Stimulated activated CD4-positive, alpha-beta T cell treated with anti-CD3 and anti-CD28 coated beads, TNF-alpha, amount 100 ng/mL, for 4 hours (primary cell): ENCODE measurements around the gene SLC26A4.

Source experiments
- DNase-seq, 3 experiments: peaks; one replicate each; pipeline ENCODE4 v3.0.0-alpha.2; 2020; ENCODE audit warnings: low read depth in 3 of 3

The SLC26A4 gene

DNA sequence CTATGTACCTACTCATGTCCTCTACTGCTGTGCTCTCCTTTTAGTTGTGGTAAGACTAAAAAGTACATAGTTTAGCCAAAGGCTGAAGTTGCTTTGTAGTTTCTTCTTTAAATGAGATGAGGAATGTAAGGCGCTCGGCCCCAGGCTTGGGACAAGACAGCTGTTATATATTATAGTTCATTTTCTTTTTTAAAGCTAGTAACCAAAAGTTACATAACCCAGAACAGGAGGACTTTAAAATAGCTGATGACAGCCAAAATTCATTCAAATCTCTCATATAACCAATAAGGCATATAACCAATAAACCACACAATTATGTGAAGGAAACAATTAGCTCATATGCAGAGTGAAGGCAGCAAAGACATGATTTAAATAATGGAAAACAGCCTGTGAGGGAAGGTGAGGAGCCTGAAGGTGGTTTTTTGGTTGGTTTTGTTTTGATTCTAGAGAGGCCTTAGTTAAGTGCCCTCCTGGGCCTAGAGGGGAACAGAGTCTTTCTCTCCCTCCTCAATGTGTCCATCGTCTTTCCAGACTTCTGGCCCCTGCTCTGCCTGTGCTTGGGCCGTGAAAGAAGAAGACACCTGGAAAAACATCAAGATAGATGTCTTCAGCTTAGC lies 35.8 kb downstream of the SLC26A4 start:
- DNase-seq, result no peak

DNA sequence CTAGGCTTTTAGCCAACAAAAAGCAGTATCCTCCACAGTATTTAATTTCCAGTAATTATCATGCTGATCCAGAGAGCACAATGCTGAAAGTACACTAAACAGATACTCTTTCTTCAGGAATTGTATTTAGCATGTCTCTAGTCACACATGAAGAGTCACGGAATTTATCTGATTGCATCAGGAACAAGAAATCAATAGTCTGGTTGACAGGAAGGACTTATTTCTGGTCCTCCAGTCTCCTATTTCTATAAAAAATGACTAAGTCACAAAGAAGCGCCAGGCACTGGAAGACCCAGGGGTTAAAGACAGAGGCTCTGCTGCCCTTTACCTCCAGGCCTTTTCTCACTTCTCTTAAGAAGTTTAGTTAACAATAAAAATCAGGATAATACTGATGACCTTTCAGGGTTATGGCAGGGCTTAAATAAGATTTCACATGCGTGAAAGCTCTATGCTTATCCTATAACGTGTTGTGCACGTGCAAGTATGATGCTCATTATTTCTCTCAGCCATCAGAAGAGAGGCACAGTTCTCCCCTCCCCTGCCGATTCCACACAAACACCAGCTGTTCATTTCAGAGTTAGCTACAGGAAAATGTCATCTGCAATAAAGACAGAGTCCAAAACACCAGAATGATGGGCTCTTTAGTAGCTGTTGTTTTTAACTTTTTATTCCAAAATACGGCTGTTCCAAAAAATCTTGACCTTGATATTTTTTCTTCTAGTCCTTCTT lies 36.9 kb downstream of the SLC26A4 start:
- no peak for DNase-seq

DNA sequence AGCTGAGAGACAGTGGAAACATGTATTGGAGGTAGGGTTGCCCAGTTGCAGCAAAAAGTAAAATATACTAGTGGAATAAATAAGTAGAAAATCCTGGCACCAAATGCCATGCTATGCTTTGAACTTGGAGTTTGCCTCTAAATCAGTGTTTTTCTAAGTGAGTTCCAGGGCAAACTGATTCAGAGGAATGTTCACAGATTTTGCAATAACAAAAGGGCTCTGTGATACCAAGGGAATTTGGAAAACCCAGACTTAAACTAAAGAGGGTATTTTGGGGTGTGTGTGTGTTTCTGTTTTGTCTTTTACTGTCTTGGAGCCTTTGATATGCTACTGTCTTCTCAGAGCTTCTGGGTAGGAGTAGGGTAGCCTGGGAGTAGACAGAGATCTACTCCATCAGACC lies 39.9 kb downstream of the SLC26A4 start:
- DNase-seq, result no peak

DNA sequence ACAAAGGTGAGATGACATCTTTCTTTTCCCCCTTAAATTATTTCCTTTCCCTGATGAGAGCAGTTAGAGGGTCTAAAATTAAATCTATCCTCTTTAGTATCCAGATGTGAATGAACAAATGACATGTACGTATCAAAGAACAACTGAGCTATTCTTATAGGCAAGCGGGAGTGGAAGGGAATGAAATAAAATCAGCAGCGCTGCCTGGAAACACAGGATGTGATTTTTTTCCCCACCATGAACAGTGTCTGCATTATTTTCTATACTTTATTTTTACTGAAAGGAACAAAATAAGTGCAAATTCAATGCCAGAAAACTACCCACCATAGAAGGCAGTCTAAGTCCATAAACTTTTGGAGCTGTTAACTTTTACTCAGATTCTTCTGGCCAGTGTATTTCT lies 40.6 kb downstream of the SLC26A4 start:
- DNase-seq, result no peak

DNA sequence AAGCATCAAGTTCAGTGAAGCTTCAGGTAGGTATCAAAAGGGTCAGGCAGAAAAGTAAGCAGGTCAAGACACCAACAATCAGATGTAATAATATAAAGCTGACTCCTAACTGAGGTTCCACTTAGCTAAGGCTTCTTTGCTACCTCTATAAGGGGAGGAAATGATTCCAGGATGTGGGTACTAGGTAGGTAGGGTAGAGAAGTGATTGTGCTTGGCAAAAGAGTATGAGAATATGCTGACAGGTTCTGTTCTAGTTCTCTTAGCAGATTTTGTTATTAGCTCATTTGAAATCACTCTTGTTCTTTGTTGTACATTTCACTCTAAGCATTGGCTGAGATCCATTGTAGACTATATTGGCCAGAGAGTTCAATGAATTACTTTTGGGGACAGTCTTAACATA lies 42.6 kb downstream of the SLC26A4 start:
- no peak for DNase-seq

DNA sequence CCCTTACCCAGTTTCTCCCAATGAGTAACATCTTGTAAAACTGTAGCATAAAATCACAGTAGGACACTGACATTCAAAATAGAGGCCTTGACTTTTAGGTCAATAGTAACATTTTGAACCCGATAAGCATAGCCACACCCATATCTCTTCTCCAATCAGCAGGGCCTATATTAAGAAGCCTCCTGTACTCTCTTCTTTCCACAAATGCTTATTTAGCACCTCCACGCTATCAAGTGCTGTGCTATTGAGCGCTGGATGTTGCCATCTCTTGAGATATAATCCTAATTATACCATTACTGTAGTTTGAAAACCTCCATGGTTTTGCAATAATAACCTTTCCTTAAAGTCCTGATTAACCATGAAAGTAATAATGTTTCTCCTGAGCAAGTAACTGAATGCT lies 43.2 kb downstream of the SLC26A4 start:
- no peak for DNase-seq

DNA sequence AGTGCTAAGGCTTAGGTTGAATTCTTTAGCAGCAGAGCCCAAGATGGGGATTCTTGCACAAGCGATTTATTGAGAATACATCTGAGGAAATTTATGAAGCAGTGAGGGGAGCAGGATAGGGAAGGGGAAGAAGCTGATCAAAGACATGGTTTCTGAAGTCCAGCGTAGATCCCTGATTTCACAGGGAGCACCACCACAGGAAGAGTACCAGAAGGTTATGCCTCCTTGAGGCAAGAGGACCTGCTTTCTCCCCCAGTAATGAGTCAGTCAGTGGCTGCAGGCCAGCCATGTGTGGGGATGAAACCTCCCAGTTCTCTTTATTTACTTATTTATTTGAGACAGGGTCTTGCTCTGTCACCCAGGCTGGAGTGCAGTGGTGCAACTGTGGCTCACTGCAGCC lies 48.3 kb downstream of the SLC26A4 start:
- DNase-seq, result no peak

DNA sequence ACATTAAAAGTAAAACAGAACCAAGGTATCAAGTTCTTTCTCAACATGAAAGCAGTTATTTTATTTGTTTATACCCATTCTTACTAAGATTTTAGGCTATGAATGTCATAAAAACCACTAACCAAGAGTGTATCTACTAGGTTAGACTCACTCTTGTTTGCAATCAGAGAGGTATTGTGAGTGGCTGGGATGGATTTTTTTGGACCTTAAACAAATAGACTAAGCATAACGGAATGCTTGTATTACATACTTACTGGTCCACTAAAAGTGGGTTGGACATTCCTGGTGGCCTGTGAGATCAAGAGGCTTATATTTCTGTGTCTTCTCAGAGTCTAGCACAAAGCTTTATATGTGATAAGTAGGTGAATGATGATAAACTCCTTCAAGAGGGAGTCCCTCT lies 50.7 kb downstream of the SLC26A4 start:
- no peak for DNase-seq

DNA sequence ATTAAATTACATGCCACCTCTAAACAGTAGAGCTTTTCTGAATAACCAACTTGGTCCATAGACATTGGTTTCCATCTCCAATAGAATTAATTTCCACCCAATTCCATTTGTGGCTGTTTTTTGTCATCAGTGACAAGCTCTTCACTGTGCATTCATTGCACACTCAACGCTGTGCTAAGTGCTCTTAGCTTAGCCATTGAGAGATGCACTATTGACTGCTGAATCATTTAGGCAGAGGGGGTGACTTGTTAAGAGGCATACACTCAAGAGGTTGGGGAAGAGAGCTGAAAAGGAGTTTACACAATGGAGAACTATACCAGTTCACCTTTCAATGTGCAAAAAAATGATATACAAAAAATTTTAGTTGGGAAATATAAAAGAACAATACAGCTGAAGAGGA lies 51.4 kb downstream of the SLC26A4 start:
- DNase-seq, result no peak

DNA sequence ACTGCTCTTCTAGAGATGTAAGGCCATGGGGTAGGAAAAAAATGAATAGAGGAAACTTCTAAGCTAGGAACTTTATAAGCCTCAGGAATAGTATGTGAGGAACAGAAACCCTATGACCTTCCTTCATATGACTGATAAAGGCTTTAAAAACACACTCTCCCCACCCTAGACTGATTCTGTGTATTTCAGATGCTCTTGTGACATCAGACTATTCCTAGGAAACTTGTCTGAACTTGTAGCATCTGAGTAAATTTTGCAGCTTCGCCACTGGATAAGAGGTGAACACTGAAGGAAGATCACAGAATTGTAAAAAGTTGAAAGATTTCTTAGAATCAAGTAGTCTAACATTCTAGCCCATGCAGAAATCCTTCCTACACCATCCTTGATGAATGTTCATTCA lies 52.3 kb downstream of the SLC26A4 start:
- DNase-seq, result no peak

DNA sequence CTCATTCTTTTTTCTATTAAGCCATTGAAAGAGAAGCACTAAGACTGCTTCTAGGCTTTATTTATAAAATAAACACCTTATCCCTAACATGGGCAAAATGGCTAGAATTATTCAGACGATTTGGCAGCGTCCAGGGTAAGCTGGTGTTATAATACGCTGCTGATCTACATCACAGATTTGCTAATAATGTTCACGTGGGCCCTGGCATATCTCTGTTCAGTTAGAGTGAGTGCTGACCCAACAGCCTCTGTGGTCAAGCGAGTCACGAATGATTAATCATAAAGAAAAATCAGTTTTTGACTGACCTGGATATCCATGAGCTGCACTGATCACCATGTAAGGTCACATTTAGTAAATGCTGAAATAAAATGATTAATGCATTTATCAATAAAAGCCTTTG lies 54.9 kb downstream of the SLC26A4 start:
- no peak for DNase-seq

DNA sequence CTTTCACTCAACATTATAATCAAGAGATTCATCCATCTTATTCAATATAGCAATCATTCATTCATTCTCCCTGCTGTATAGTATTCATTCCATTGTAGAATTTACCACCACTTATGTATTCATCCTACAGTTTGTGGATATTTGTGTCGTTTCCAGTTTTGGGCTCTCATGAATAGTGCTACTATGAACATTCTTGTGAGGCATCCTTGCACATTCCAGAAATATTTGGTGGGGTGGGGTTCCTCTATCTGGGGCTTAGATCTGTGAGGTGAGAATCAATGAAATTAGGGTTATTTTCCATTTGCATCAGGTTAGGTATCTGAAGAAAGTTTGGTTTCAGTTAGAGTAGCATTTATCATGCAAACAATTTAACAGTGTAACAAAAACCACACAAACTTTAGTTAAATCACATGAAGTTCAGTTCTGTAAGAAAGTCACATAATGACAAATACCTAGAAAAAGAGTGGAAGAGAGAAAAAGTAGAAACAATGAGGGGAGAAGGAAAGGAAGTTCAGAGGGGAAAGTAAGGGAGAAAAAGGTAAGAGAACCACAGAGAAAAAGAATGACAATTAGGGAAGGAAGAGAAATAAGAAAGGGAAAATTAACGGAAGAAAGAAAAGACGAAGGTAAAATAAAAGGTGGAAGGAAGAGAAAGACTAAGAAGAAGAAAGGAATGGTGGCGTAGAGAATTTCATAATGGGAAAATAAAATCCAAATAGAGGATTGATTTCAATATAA lies 58.0 kb downstream of the SLC26A4 start:
- no peak for DNase-seq

DNA sequence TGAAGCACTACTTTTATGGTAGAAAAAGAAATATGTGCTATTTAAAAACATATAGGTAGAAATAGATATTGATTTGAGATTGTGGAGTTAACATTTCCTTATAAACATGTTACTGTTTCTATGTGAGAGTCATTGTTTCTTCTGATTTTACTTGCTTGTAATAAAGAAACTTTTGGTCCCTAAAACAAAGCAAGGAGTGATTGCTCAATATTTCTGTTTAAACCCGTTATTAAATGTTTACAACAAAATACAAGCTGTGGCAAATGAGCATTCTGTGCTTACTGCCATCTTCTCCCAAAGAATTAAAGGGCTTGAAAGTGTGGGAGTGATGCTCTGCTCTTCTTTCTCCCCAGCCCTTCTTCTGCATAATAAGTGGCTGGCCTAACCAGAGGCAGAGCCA lies 60.7 kb downstream of the SLC26A4 start:
- DNase-seq, result no peak

DNA sequence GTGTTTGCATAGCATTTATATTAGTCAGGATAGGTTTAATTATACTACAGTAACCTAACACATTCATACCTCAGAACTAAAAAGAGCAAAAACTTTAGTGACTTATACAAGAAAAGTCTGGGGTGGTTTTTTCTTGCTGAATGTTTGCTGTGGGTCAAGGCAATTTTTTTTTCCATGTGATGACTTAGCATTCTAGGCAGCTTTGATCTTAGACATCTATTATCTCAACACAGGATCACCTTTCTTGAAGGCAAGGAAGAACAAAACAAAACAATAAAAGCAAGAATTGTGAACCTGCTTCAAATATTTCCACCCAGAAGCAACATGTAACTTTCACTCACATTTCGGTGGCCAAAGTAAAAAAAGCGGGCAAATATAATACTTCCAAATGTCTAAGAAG lies 62.6 kb downstream of the SLC26A4 start:
- DNase-seq, result no peak

DNA sequence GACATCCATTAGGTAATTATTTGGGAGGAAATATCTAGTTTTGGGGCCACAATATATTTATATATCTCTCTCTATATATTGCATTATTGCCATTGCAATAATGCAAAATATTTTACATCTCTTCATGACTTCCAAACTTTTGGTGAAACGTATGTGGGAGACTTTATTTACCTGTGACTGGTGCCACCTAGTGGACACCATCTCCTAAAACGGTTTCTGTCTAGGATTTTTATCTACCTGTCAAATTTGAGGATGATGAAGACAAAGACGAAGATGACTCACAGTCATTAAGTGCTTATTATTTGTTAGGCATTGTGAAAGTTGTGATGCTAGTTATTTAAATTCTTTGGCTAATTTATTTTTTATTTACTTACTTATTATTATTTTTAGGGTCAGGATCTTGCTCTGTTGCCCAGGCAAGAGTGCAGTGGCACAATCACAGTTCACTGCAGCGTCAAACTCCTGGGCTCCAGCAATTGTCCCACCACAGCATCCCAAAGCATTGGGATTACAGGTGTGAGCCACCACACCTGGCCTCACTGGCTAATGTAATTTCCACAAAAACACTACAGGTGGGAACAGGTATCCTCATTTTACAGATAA lies 64.6 kb downstream of the SLC26A4 start:
- peak in 2 of 3 experiments; percentile 11 to 30 for DNase-seq

DNA sequence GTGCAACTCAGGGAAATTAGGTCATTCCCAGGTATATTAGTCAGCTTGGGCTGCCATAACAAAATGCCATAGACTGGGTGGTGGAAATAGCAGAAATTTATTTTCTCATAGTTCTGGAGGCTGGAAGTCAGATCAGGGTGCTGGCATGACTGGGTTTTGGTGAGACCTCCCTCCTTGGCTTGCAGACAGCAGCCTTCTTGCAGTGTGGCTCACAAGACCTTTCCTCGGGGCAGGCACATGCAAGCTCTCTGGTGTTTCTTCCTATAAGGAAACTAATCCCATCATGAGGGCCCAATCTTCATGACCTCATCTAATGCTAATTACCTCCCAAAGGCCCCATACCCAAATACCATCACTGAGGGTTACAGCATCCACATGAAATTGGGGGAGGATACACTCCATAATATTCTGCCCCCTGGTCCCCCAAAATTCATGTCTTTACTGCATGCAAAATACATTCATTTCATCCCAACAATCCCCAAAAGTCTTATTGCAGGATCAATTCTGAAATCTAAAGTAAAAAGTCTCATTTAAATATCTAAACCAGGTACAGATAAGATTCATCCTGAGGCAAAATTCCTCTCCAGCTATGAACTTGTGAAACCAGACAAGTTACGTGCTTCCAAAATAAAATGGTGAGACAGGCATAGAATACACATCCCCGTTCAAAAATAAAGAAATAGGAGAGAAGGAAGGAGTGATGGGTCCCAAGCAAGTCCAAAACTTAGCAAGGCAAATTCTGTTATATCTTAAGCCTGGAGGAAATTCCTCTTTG lies 65.9 kb downstream of the SLC26A4 start:
- no peak for DNase-seq

DNA sequence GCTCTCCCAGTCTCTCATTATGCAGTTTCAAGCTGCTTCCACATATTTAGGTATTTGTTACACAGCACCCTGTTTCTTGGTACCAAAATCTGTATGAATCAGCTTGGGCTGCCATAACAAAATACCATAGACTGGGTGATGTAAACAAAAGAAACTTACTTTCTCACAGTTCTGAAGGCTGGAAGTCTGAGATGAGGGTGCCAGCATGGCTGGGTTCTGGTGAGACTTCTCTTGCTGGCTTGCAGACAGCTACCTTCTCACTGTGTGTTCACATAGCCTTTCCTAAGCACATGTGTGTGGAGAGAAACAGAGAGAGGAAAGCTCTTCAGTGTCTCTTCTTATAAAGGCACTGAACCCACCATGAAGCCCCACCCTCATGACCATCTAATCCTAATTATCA lies 67.6 kb downstream of the SLC26A4 start:
- no peak for DNase-seq

DNA sequence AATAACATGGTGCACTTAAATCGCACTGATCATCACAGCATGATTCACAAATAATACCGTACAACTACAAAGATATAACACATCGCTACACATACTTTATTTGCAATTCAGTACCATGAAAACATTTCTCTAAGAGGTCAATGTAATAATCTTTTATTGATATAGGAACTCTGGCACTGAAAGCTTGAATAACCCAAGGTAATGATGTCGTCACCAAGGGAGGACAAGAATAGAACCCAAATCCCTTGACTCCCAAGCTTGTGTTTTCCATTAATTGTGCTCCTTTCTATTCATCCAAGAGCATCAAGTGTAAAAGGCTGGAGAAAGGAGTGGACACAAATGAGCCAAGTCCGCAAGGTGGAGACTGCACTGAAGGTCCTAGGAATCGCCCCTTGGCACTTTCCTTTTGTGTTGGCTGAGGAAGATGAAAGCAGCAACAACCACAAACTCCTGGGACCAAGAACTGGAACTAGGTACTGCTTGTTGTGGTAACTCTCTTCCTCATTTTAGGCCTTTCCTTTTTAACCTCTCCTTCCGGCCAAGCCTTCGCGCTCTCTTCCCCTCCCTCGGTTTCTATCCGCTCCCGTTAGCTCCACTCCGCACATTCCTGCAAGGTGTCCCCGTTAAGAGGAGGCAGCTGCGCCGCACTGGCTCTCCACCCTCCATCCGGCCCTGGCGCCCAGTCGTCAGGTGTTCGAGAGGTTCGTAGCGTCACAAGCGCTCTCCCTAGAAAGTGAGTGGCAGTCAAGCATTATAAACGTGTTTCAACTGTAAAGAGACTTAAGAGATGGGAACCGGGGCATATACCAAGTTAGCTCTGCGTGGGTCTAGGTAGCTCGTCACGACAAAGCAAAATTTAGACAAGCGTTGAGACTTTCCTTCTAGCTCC lies 82.3 kb downstream of the SLC26A4 start:
- no peak for DNase-seq

DNA sequence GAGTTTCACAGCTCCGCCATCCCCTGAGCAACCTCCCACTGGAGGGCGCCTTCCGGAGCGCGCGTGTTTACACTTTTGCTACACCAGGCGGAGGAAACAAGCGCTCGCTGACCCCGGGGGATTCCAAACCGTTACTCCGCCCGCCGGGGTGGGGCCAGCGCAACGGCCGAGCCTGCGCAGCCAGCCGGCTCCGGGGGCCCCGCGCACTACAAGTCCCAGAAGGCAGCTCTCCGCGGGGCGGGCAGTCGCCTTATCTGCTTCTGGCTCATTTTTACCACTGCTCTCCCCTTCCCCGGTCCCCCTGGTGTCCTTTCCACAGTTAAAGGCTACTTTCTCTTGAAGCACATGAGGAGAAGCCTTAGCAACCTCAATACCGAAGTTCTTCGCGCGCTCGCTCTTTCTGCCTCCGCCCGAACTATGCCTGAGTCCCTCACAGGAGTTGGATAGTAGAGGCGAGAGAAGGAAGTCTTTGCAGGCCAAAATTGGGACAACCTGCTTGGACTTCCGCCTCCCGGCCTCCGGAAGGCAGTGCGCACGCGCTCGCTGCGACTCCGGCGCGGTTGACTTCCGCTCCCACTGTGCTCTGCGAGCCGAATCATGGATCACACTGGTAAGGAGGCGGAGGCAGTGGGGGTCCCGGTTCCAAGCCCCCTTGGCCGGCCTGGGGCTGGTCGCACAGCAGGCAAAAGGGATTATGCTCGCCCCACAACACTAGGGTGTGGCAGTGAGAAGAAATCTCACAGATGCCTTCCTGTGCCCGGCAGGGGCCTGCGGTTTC lies 83.1 kb downstream of the SLC26A4 start, which contains the start of gene CBLL1:
TSS of gene CBLL1 (plus strand) at position 576 of the 778 bp plus-strand sequence. CDS start at position 598, 22 bp downstream.
- DNase-seq, result peak; percentile 95 to 97 (median 96)

DNA sequence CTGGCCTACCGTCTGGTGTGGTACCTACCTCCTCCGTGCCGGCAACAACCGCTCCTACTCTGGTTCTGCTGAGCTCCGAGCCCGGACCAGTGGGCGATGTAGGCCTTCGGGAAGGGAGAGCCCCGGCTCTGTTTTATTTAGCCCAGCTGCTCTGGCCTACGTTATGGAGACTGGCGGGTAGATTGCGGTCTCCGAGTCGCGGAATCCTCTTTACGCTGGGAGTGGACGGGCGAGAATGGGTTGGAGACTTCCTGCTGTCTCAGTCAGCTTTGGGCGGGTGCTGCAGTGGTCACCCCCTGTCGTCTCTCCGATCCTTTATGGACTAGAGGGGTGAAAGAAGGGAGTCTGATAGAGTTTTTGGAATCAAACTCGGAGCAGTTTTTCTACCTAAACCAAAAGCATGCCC lies 83.7 kb downstream of the SLC26A4 start:
- DNase-seq, result no peak
